HepG2 (cell line): ENCODE results near the gene EPX. TPM values are rescaled to one million over a fixed set of nuclear protein-coding genes. Genes with fewer than 3 reads are reported as not detected.
A peak's percentile ranks its signal among the peaks of the same experiment; 100 is the strongest.

ENCODE experiments used
- AKAP8 ChIP-seq: sonication (generic); formaldehyde crosslinking; IDR thresholded peaks from 2 replicates; pipeline ENCODE4 v1.5.1; 2020; ENCODE audit warnings: mild to moderate bottlenecking, missing genetic modification reagents
- BRD4 ChIP-seq: sonication (generic); formaldehyde crosslinking; IDR thresholded peaks from 2 replicates; pipeline ENCODE4 v1.4.0; 2020; ENCODE audit warnings: missing genetic modification reagents
- DNMT1 ChIP-seq: sonication (generic); formaldehyde crosslinking; IDR thresholded peaks from 2 replicates; pipeline ENCODE4 v1.5.1; 2020; ENCODE audit warnings: mild to moderate bottlenecking, missing genetic modification reagents
- DRAP1 ChIP-seq: IDR thresholded peaks from 2 replicates; pipeline ENCODE4 v1.6.1; 2016; ENCODE audit warnings: missing genetic modification reagents, missing compliant biosample characterization
- FOXP4 ChIP-seq: sonication (generic); formaldehyde crosslinking; IDR thresholded peaks from 2 replicates; pipeline ENCODE4 v1.4.0; 2020; ENCODE audit warnings: missing genetic modification reagents
- HDAC2 ChIP-seq: sonication (generic); formaldehyde crosslinking; IDR thresholded peaks from 2 replicates; pipeline ENCODE4 v1.4.0; 2020; ENCODE audit warnings: missing genetic modification reagents
- HNRNPH1 ChIP-seq: fragments of 200-400 bp; formaldehyde crosslinking; optimal IDR thresholded peaks from 2 replicates; pipeline ENCODE3; 2017; ENCODE audit warnings: mild to moderate bottlenecking, low read depth, low read length
- MAF1 ChIP-seq: sonication (generic); formaldehyde crosslinking; IDR thresholded peaks from 2 replicates; pipeline ENCODE4 v1.5.0; 2020; ENCODE audit warnings: missing genetic modification reagents, borderline replicate concordance
- NCOA1 ChIP-seq: sonication (generic); formaldehyde crosslinking; IDR thresholded peaks from 2 replicates; pipeline ENCODE4 v1.9.0; 2021; ENCODE audit warnings: missing genetic modification reagents
- POGZ ChIP-seq: sonication (generic); formaldehyde crosslinking; IDR thresholded peaks from 2 replicates; pipeline ENCODE4 v1.4.0; 2020; ENCODE audit warnings: mild to moderate bottlenecking, missing genetic modification reagents
- POLR2A ChIP-seq, 2 experiments: IDR thresholded peaks; 2 replicates each; pipeline ENCODE4 v1.6.1; 2011; ENCODE audit warnings: low read depth in 2 of 2, low read length in 2 of 2, mild to moderate bottlenecking in 1 of 2, moderate library complexity in 1 of 2; ENCODE audit not compliant: insufficient read depth in 1 of 2
- SNAI1 ChIP-seq: sonication (generic); formaldehyde crosslinking; IDR thresholded peaks from 2 replicates; pipeline ENCODE4 v1.5.0; 2020; ENCODE audit warnings: mild to moderate bottlenecking, missing genetic modification reagents, borderline replicate concordance
- UBTF ChIP-seq: sonication (generic); formaldehyde crosslinking; IDR thresholded peaks from 2 replicates; pipeline ENCODE4 v1.4.0; 2020; ENCODE audit warnings: mild to moderate bottlenecking, missing genetic modification reagents
- ZBTB38 ChIP-seq: sonication (generic); formaldehyde crosslinking; IDR thresholded peaks from 2 replicates; pipeline ENCODE4 v1.5.1; 2020; ENCODE audit warnings: mild to moderate bottlenecking, missing genetic modification reagents
- ZFP1 ChIP-seq: IDR thresholded peaks from 2 replicates; pipeline ENCODE4 v1.6.1; 2016
- ZMYM3 ChIP-seq: sonication (generic); formaldehyde crosslinking; IDR thresholded peaks from 2 replicates; pipeline ENCODE4 v1.5.1; 2020; ENCODE audit warnings: mild to moderate bottlenecking, missing genetic modification reagents
- ZNF44 ChIP-seq: sonication (generic); formaldehyde crosslinking; IDR thresholded peaks from 2 replicates; pipeline ENCODE4 v1.5.1; 2020; ENCODE audit warnings: mild to moderate bottlenecking, missing genetic modification reagents
- ZNF510 ChIP-seq: sonication (generic); formaldehyde crosslinking; IDR thresholded peaks from 2 replicates; pipeline ENCODE4 v1.4.0; 2020; ENCODE audit warnings: low read depth, mild to moderate bottlenecking, missing genetic modification reagents
- ZNF574 ChIP-seq: sonication (generic); formaldehyde crosslinking; IDR thresholded peaks from 2 replicates; pipeline ENCODE4 v1.4.0; 2020; ENCODE audit warnings: missing genetic modification reagents
- ZNF770 ChIP-seq: sonication (generic); formaldehyde crosslinking; IDR thresholded peaks from 2 replicates; pipeline ENCODE4 v1.5.0; 2020; ENCODE audit warnings: mild to moderate bottlenecking, missing genetic modification reagents
- ZSCAN22 ChIP-seq: sonication (generic); formaldehyde crosslinking; IDR thresholded peaks from 2 replicates; pipeline ENCODE4 v1.4.0; 2020; ENCODE audit warnings: mild to moderate bottlenecking, missing genetic modification reagents
- polyA plus RNA-seq, 8 experiments: library from polyadenylated mRNA; depleted of rRNA in 3 of 8; stranded (reverse) in 7 of 8; unstranded in 1 of 8; fragments of >200 nt; fragmentation: Illumina TruSeq in 4 of 8; extraction: Trizol in 4 of 8; gene quantifications; 2 replicates each; pipeline versions ENCODE4 v1.2.1 to v1.2.3, GENCODE V29; 2011 to 2016; ENCODE audit warnings: low read depth in 4 of 8, missing spikeins in 1 of 8, mixed read lengths in 1 of 8; ENCODE audit not compliant: insufficient read depth in 1 of 8
- total RNA-seq, 5 experiments: library from RNA; depleted of rRNA; stranded (reverse); fragments of >200 nt; fragmentation: Illumina TruSeq; extraction: Trizol; gene quantifications; 2 replicates each; pipeline ENCODE4 v1.2.3, GENCODE V29; 2016; ENCODE audit warnings: low read depth in 1 of 5

Gene EPX
- total and polyA plus RNA-seq, 2 of the 13 experiments (the other 11 are each of a cell fraction or from before 2014, with no cell fraction given) = not detected

- peak; percentile 84; the same call in 1 of the 2 replicates for TF ChIP-seq ZNF510 (CRISPR knock-in tag)
- TF ChIP-seq ZNF770 = no peak
- peak; percentile 86 for TF ChIP-seq ZNF44
- 0 out of 2 replicates have a peak, but pooled peaks have one; percentile 55 for TF ChIP-seq ZSCAN22 (CRISPR knock-in tag)
- peak; percentile 93 for TF ChIP-seq ZNF574
- TF ChIP-seq MAF1 (CRISPR knock-in tag) = no peak
- TF ChIP-seq UBTF (CRISPR knock-in tag) = peak; percentile 91
- TF ChIP-seq SNAI1 (CRISPR knock-in tag) = no peak; the same call in 1 of the 2 replicates
- peak; percentile 26; the same call in 1 of the 2 replicates for TF ChIP-seq NCOA1 (CRISPR knock-in tag)
- peak; percentile 76 for TF ChIP-seq DRAP1 (CRISPR knock-in tag)
- TF ChIP-seq BRD4 = peak; percentile 95
- TF ChIP-seq POLR2A (IDR thresholded peaks at IDR 0.05; ENCODE audit: insufficient read depth in 1 of 2, low read depth in 2 of 2, low read length in 2 of 2) = peak; percentile 89 to 94
- TF ChIP-seq ZFP1 (CRISPR knock-in tag) = no peak
- peak; percentile 50; the same call in 1 of the 2 replicates for TF ChIP-seq ZBTB38 (CRISPR knock-in tag)
- TF ChIP-seq DNMT1 (CRISPR knock-in tag) = peak; percentile 84; the same call in 1 of the 2 replicates
- 0 out of 2 replicates have a peak, but pooled peaks have one; percentile 57 for TF ChIP-seq AKAP8 (CRISPR knock-in tag)
- peak; percentile 96 for TF ChIP-seq HDAC2 (CRISPR knock-in tag)
- TF ChIP-seq POGZ (CRISPR knock-in tag) = peak; percentile 90
- TF ChIP-seq FOXP4 (CRISPR knock-in tag) = peak; percentile 58
- no peak for TF ChIP-seq HNRNPH1
- peak; percentile 89 for TF ChIP-seq ZMYM3 (CRISPR knock-in tag)
These were observed 26.7 kb downstream of the EPX start, which contains the start of gene MKS1 (continued) for GRCh38 chr17:58219007-58219788.
